NOMO-1 treated with DMSO at 0.1 percent for 48 hours (cell line): ENCODE data around the gene FBXO38.

ENCODE experiments used
- DNase-seq: peaks from one replicate; lab custom pipeline; 2025; ENCODE audit not compliant: unreplicated experiment; lab: John Stamatoyannopoulos, UW

The FBXO38 gene

DNA sequence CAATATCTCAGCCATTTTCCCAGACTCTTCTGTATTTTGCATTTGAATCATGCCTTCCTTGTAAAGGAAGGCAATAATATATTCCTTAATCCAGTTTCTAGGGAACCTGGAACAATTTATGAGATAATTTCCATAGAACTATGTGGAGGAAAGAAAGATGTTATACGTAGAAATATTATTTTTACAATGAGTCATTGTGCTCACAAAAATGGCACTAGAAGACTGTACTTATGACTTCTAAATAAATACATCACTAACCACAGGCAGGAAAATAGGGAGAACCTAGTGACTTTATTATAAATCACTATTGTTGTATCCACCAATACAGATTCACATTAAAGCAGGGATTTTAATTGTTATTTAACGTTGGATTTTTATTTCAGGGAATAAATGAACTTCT is 87.6 kb downstream of the FBXO38 start:
- DNase-seq = no peak

GRCh38 chr5:148474025-148474511 is 90.3 kb downstream of the FBXO38 start:
- no peak for DNase-seq

DNA sequence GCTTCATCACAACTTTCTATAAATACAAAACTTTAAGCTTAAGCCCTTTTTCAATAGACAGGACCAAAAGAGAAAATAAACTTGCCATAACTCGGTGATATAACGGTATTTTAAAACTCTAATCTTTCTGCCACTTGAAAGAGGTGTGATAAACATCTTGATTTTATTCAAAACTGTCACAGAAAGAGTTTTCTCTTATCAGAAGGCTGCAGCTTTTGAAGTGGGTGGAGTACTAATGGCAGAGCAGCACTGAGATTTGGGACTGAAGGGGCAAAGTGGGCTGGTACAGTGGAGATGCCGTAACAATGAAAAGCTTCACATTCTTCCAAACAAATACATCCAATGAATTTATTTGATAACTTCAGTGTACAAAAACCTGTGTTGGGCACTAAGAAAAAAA is 92.5 kb downstream of the FBXO38 start:
- DNase-seq = no peak

DNA sequence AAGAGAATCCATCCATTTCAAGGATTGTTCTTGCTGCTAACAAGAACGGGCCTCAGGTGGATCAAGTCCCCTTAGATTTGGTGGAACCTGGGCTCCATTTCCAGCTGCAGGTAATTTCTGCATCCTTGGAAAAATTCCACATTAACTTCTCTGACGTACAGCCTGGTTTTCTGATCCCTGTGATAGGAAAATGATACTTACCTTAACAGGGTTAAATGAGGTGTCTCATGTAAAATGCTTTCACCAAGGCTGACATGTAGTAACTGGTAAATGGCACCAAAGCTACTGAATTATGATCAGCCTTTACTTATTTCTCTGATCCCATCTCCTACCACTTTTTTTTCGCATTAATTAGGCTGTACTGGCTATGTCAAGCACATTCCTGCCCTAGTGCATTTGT is 93.7 kb downstream of the FBXO38 start:
- no peak for DNase-seq

DNA sequence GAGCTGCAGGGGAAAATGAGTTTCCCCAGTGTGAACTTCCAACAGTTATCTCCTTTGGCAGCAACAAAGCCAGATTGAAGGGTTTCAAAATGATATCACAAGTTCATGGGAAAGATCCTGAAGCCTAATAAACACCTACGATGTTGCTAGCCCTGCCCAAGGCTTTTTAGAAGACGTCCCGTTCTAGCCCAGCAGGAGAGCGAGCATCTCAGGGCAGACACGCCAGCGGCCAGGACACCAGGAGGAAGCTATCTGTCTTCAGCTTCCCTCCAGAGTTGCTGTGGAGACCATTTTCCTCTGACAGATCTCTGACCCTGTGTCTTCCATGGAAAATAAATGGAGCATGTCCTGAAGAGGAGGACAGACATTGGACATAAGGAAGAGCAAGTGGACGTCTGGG is 98.4 kb downstream of the FBXO38 start:
- no peak for DNase-seq

DNA sequence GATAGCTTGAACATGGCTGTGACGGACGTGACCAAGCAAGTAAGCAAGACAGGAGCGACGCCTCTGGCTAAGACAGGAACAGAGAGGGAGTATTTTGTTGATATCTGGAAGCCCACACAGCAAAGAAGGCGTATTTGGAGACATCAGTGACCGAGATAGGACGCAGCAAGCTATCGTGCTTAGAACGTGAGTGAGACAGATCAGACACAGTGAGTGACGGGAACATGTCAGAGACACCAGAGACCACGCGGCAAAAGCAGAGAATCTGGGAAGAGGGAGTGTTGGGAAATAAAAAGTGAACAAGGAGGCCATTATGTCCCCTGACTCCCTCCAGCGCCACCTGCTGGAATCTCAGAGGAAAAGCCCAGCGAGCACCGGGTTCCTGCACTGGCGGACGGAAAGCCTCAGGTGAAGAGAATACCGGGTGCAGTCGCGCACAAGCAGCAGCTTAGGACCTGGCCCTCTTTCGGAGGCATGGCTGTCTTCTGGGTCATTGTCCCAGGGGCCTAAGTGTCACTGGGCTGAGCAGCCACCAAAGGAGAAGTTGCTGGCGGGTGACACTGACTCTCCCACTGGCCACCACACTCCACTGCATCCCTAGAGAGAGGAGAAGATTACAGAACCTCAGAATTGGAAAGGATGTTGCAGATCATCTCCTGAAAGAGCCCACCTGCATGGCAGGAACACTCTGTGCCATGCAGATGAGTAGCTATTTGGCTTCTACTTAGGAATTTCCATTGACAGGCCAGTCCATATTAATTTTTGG is 99.1 kb downstream of the FBXO38 start:
- peak; percentile 17 for DNase-seq

DNA sequence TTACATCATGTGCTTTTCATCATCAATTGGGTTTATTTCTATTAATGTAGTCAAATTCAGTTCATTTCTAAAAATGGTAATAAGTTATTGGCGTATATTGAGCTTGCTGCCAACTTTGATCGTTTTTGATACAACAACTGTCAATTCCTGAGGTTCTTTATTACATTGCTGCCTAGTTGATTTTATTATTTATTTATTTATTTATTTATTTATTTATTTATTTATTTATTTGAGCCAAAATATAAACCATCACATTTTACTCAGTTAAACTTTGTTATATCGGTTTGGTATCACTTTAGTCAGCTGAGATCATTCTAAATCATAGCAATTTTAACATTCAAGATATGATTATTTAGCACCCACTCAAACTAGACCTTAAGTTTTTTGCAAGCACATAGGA is 100.0 kb downstream of the FBXO38 start:
- DNase-seq = no peak

- DNase-seq = no peak
Measured at GRCh38 chr5:148484651-148485050, 100.9 kb downstream of the FBXO38 start.

DNA sequence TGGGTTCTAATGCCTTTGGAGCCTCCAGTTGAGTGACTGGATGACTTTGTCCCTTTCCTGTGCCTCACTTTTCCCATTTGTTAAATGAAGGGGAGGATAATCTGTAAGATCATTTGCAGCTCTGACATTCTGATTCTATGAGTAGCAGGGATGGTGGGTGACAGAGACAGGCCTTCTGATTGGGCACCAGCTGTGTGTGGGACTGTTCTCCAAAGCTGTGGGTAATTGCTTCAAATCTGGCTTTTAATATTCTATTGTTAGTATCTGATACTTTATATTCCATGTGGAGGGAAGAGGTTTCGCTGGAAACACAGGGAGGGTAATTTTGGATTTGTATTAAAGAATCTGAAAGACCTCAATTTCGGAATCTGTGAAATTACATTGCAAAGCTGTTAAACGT is 102.7 kb downstream of the FBXO38 start:
- no peak for DNase-seq

- no peak for DNase-seq
Measured at GRCh38 chr5:148488757-148489156, 105.0 kb downstream of the FBXO38 start.

GRCh38 chr5:148491015-148491792 is 107.4 kb downstream of the FBXO38 start:
- peak; percentile 48 for DNase-seq

GRCh38 chr5:148491793-148492184 is 108.0 kb downstream of the FBXO38 start:
- no peak for DNase-seq

DNA sequence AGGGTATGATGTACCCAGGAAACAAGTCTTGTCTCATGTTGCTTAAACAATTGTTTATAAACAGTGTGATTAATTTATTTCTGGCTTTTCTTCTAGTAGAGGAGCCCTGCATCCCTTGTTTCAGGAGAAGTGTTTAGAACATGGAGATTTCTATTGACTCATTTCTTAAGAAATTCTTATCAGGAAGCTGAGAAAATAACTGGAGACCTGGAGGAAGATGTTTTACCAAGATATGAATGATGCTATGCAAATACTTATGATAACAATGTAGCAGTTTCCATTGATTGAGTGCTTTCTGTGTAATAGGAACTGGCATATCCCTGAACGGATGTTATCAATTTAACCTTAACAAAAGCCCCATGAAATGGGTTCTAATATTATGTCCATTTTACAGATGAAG is 108.6 kb downstream of the FBXO38 start:
- no peak for DNase-seq
